GM12878 (cell line): ENCODE measurements around the gene CDCA3. TPM values are rescaled to one million over a fixed set of nuclear protein-coding genes. Genes with fewer than 3 reads are reported as not detected.

ENCODE experiments used
- ATAC-seq: fragments of 200-7000 bp; cut with Tn5 transposase; 3 replicates; pipeline ENCODE4 v1.9.1; 2020; ENCODE audit warnings: mild to moderate bottlenecking, moderate library complexity
- BruUV-seq: library from RNA; stranded (reverse); fragments of 400-500 nt; replicated peaks from 2 replicates; lab custom pipeline; 2021; lab: Mats Ljungman, UMichigan
- CTCF ChIA-PET: fragments of 300-600 bp; sonication (Branson Sonifier 250); formaldehyde crosslinking; extraction: SDS; loops from one replicate; lab custom pipeline; 2021; ENCODE audit warnings: inconsistent platforms; lab: Yijun Ruan, JAX
- POLR2A ChIA-PET: fragments of 350-600 bp; formaldehyde crosslinking; extraction: SDS; loops from one replicate; lab custom pipeline; 2021; ENCODE audit warnings: inconsistent platforms; lab: Charles Lee
- RAD21 ChIA-PET: fragments of 300-600 bp; sonication (Branson Sonifier 250); formaldehyde crosslinking; loops from one replicate; lab custom pipeline; 2023; ENCODE audit warnings: antibody characterized with exemption; ENCODE audit not compliant: unreplicated experiment; lab: Charles Lee
- SMC1A ChIA-PET: fragments of 300-600 bp; sonication (Branson Sonifier 250); formaldehyde crosslinking; loops from one replicate; lab custom pipeline; 2023; ENCODE audit not compliant: unreplicated experiment, uncharacterized antibody; lab: Charles Lee
- DNase-seq: peaks from one replicate; pipeline ENCODE4 v3.0.0-alpha.2; 2011; ENCODE audit warnings: low read depth, low spot score
- FAIRE-seq: peaks from 3 replicates; lab custom pipeline; 2011; peaks lifted over from hg19 to GRCh38; lab: Jason Lieb, UNC
- H2AFZ ChIP-seq: 2 replicates; pipeline ENCODE4 v1.6.0; 2011; ENCODE audit warnings: low read depth, low read length, control low read depth; ENCODE audit not compliant: control insufficient read depth
- H3K27ac ChIP-seq: 2 replicates; pipeline ENCODE4 v1.5.1; 2011; ENCODE audit warnings: control low read depth; ENCODE audit not compliant: control insufficient read depth, insufficient read depth
- H3K27me3 ChIP-seq, 2 experiments: replicated peaks in 1 of 2; 2 replicates each; pipeline versions ENCODE4 v1.6.0 to v1.6.1; 2011; ENCODE audit warnings: low read length in 1 of 2; ENCODE audit not compliant: control insufficient read depth in 2 of 2, insufficient read depth in 2 of 2
- H3K36me3 ChIP-seq, 2 experiments: 2 replicates each; pipeline ENCODE4 v1.5.1; 2011; ENCODE audit warnings: low read length in 1 of 2; ENCODE audit not compliant: control insufficient read depth in 2 of 2, insufficient read depth in 2 of 2
- H3K4me1 ChIP-seq: 2 replicates; pipeline ENCODE4 v1.6.1; 2011; ENCODE audit warnings: mild to moderate bottlenecking, low read length, moderate library complexity, mixed read lengths; ENCODE audit not compliant: control insufficient read depth, insufficient read depth
- H3K4me2 ChIP-seq: 2 replicates; pipeline ENCODE4 v1.6.0; 2011; ENCODE audit warnings: control low read depth; ENCODE audit not compliant: control insufficient read depth, insufficient read depth
- H3K4me3 ChIP-seq: fragments of 200-600 bp; sonication (generic); 2 replicates; pipeline ENCODE4 v1.5.1; 2016
- H3K79me2 ChIP-seq: 2 replicates; pipeline ENCODE4 v1.6.0; 2011; ENCODE audit warnings: low read length; ENCODE audit not compliant: control insufficient read depth, insufficient read depth
- H3K9ac ChIP-seq: 2 replicates; pipeline ENCODE4 v1.8.0; 2011; ENCODE audit warnings: low read length, control low read depth, mixed read lengths; ENCODE audit not compliant: control insufficient read depth, insufficient read depth
- H3K9me3 ChIP-seq: replicated peaks from 3 replicates; pipeline ENCODE4 v1.5.1; 2011; ENCODE audit warnings: mild to moderate bottlenecking, low read length; ENCODE audit not compliant: control insufficient read depth, insufficient read depth
- H4K20me1 ChIP-seq: 2 replicates; pipeline ENCODE4 v1.6.0; 2011; ENCODE audit not compliant: control insufficient read depth, insufficient read depth
- BACH1 ChIP-seq: fragments of 450-650 bp; IDR thresholded peaks from 2 replicates; pipeline ENCODE4 v1.6.1; 2017; ENCODE audit warnings: mild to moderate bottlenecking, borderline replicate concordance
- HCFC1 ChIP-seq: fragments of 150-350 bp; IDR thresholded peaks from 2 replicates; pipeline ENCODE4 v1.6.1; 2014; ENCODE audit warnings: low read length
- JUND ChIP-seq: IDR thresholded peaks from 2 replicates; pipeline ENCODE4 v1.6.1; 2012; ENCODE audit warnings: low read depth, mild to moderate bottlenecking, low read length, improper control_type of control experiment, moderate library complexity
- KAT2A ChIP-seq: conservative IDR thresholded peaks from 2 replicates; pipeline ENCODE4 v1.6.1; 2011; ENCODE audit warnings: low read depth, low read length; ENCODE audit not compliant: control insufficient read depth
- LARP7 ChIP-seq: fragments of 450-650 bp; IDR thresholded peaks from 2 replicates; pipeline ENCODE4 v1.6.1; 2017; ENCODE audit warnings: mild to moderate bottlenecking
- MTA3 ChIP-seq: IDR thresholded peaks from 2 replicates; pipeline ENCODE4 v1.6.1; 2012; ENCODE audit warnings: low read length, inconsistent platforms, borderline replicate concordance
- NFYB ChIP-seq: IDR thresholded peaks from 2 replicates; pipeline ENCODE4 v1.6.1; 2011; ENCODE audit warnings: low read depth, mild to moderate bottlenecking, low read length, improper control_type of control experiment, moderate library complexity; ENCODE audit not compliant: insufficient read depth
- NR2F1 ChIP-seq: fragments of 450-650 bp; conservative IDR thresholded peaks from 2 replicates; pipeline ENCODE4 v1.6.1; 2017; ENCODE audit warnings: mild to moderate bottlenecking
- PAX5 ChIP-seq: IDR thresholded peaks from 2 replicates; pipeline ENCODE4 v1.6.1; 2011; ENCODE audit warnings: low read depth, low read length, borderline replicate concordance
- POU2F2 ChIP-seq: IDR thresholded peaks from 3 replicates; pipeline ENCODE4 v1.6.1; 2011; ENCODE audit warnings: low read depth, mild to moderate bottlenecking, low read length, borderline replicate concordance
- SIN3A ChIP-seq: IDR thresholded peaks from 2 replicates; pipeline ENCODE4 v1.6.1; 2012; ENCODE audit warnings: low read depth, low read length, improper control_type of control experiment
- STAT3 ChIP-seq: IDR thresholded peaks from 2 replicates; pipeline ENCODE4 v1.6.1; 2011; ENCODE audit warnings: low read depth, low read length, improper control_type of control experiment
- TAF1 ChIP-seq: IDR thresholded peaks from 2 replicates; pipeline ENCODE4 v1.6.1; 2011; ENCODE audit warnings: mild to moderate bottlenecking, low read depth, low read length, borderline replicate concordance
- ZNF217 ChIP-seq: fragments of 450-650 bp; IDR thresholded peaks from 2 replicates; pipeline ENCODE4 v1.6.1; 2017; ENCODE audit warnings: antibody characterized with exemption, mild to moderate bottlenecking
- ZNF274 ChIP-seq: IDR thresholded peaks from one replicate; pipeline ENCODE4 v1.8.0; 2011; ENCODE audit not compliant: insufficient read length, insufficient read depth
- WGBS: methylation state at CpG from one replicate; pipeline ENCODE4 v1.1.6; 2016; ENCODE audit warnings: low lambda C conversion rate; ENCODE audit not compliant: insufficient replicate concordance, insufficient coverage; ENCODE audit errors: missing lambda C conversion rate; 5-methylcytosine and 5-hydroxymethylcytosine counted together
- in situ Hi-C: fragments of 300-500 bp; cut with MboI; formaldehyde crosslinking; loops from 9 replicates; pipeline ENCODE4 v1.14.3; 2018; ENCODE audit warnings: mixed read lengths
- intact Hi-C: fragments of 100-400 bp; cut with micrococcal nuclease; formaldehyde crosslinking; loops from one replicate; pipeline ENCODE4 v1.14.2; 2022; ENCODE audit not compliant: unreplicated experiment
- polyA plus RNA-seq, 11 experiments: library from polyadenylated mRNA; depleted of rRNA in 4 of 11; unstranded in 6 of 11; stranded (reverse) in 5 of 11; fragments of >200 nt; fragmentation: Nextera tagmentation in 4 of 11; fragmentation: Illumina TruSeq in 1 of 11; extraction: Ambion mirVana in 4 of 11; extraction: Trizol in 1 of 11; gene quantifications; 1 replicate in 1 of 11; 2 replicates in 10 of 11; pipeline versions ENCODE4 v1.2.1 to v1.2.3, GENCODE V29; 2011 to 2016; ENCODE audit warnings: inconsistent platforms in 2 of 11, missing spikeins in 2 of 11, low read depth in 1 of 11
- total RNA-seq, 4 experiments: library from RNA; depleted of rRNA in 3 of 4; stranded (reverse); fragments of >200 nt in 3 of 4; fragmentation: Illumina TruSeq in 1 of 4; extraction: Trizol in 1 of 4; gene quantifications; 2 replicates each; pipeline versions ENCODE4 v1.2.1 to v1.2.3, GENCODE V29; 2013 to 2021
- TF ChIP-seq, protein P1 (sequence below): fragments of 450-650 bp; IDR thresholded peaks from 2 replicates; pipeline ENCODE4 v1.6.1; 2018; ENCODE audit warnings: mild to moderate bottlenecking, low read depth, moderate library complexity; ENCODE audit not compliant: partially characterized antibody
- TF ChIP-seq, protein P2 (sequence below): IDR thresholded peaks from 2 replicates; pipeline ENCODE4 v1.6.1; 2012; ENCODE audit warnings: low read length, inconsistent platforms

The CDCA3 gene
- total and polyA plus RNA-seq, 10 of the 15 experiments (the other 5 are each of a cell fraction or from before 2014, with no cell fraction given): 34.5 to 148 (median 97.4) TPM

DNA sequence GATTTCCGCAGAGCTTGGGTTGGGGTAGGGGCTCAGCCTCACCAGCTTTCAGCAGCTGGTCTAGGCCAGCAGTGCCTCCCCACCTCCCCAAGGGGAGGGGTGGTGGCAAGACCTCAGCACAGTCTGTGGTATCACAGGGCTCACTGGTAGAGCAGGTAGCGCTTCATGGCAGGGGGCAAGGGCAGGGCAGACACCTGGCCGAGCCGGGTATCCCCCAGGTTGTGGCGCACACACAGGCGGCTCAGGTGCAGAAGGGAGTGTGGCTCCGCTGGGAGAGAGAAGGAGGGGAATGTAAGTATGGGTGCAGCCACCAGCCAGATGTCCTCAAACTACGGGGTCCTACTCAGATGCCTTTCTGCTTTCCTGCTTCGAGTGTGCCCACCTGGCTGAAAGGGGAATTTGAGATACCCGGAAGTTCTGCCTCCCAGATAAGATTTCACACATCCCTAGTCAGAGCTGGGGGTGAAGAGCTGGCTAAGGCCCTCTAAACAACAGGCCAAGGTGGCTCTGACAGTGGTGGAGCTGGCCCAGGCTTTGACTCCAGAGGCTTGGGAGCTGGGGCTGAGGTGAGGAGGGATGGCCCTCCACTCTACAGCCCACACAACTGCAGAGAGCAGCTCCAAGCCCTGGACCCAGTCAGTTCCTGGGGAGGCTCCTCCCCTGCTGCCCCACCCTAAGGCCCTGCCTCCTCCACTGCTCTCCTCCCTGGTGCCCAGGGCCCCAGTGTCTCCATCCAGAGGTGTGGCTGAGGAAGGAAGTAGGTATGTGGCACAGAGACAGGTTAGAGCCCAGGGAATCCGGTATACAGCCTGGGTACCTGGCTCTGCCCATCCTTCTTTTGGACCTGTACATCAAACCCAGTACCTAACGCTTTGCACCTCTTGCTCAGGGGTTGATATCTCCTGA is 20.2 kb upstream of the CDCA3 start:
- in situ Hi-C loops (no loop called here), intact Hi-C loops (no loop called here)
- CTCF ChIA-PET: interaction anchor here (0.7 to 9.5 kb wide), 20 partner anchors 10 to 241 kb away, joined by 3 to 173 read pairs (median 10); partner anchors contain the start of genes C1R, CDCA3, COPS7A and ENO2
- SMC1A ChIA-PET: interaction anchor here (1.2 to 4.5 kb wide), 4 partner anchors 19 to 118 kb away, joined by 3 to 41 read pairs (median 20); partner anchors contain the start of genes C12orf57, CDCA3, MLF2 and RNU7-1
- no peaks in the 10 kb centered on the region for H3K27me3 ChIP-seq
- peak overlapping the region; percentile 35; the same call in 1 of the 2 replicates for H3K4me3 ChIP-seq
- RAD21 ChIA-PET: interaction anchor here (1.1 to 5.3 kb wide), 6 partner anchors 19 to 118 kb away, joined by 3 to 41 read pairs (median 7); partner anchors contain the start of genes CDCA3, LRRC23, MLF2 and USP5
- peak overlapping the region; percentile 100 for H3K4me2 ChIP-seq
- no peak overlapping the region for H2AFZ ChIP-seq
- 55% methylated on average over 12 of the region's 12 CpGs for WGBS
- no peak overlapping the region; the same call in 1 of the 2 replicates for H3K27ac ChIP-seq
- BruUV-seq: no TSS peak
- H3K36me3 ChIP-seq: peaks cover 20 to 28% of the 10 kb centered on the region in 2 experiments
- H3K9ac ChIP-seq: peak overlapping the region; percentile 22; the same call in 1 of the 2 replicates
- ATAC-seq (peak; percentile 6), DNase-seq (no peak), FAIRE-seq (no peak)
- POLR2A ChIA-PET: interaction anchor here (0.6 to 5.0 kb wide), 6 partner anchors 10 to 259 kb away, joined by 3 to 52 read pairs (median 4); partner anchors contain the start of genes CDCA3 and USP5
- no peaks in the 10 kb centered on the region for H3K9me3 ChIP-seq
- H3K4me1 ChIP-seq: peaks cover 35% of the 10 kb centered on the region
- peaks cover 16% of the 10 kb centered on the region for H4K20me1 ChIP-seq
- peaks cover 42% of the 10 kb centered on the region for H3K79me2 ChIP-seq
- TF ChIP-seq POU2F2: peak; percentile 14; the same call in 1 of the 3 replicates
- TF ChIP-seq NR2F1: no peak
- TF ChIP-seq, protein P1, sequence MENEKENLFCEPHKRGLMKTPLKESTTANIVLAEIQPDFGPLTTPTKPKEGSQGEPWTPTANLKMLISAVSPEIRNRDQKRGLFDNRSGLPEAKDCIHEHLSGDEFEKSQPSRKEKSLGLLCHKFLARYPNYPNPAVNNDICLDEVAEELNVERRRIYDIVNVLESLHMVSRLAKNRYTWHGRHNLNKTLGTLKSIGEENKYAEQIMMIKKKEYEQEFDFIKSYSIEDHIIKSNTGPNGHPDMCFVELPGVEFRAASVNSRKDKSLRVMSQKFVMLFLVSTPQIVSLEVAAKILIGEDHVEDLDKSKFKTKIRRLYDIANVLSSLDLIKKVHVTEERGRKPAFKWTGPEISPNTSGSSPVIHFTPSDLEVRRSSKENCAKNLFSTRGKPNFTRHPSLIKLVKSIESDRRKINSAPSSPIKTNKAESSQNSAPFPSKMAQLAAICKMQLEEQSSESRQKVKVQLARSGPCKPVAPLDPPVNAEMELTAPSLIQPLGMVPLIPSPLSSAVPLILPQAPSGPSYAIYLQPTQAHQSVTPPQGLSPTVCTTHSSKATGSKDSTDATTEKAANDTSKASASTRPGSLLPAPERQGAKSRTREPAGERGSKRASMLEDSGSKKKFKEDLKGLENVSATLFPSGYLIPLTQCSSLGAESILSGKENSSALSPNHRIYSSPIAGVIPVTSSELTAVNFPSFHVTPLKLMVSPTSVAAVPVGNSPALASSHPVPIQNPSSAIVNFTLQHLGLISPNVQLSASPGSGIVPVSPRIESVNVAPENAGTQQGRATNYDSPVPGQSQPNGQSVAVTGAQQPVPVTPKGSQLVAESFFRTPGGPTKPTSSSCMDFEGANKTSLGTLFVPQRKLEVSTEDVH: peak; percentile 17
- TF ChIP-seq TAF1: no peak
- no peak for TF ChIP-seq PAX5
- no peak for TF ChIP-seq NFYB
- no peak for TF ChIP-seq KAT2A
- no peak for TF ChIP-seq ZNF274
- TF ChIP-seq JUND: no peak
- peak; percentile 42; the same call in 1 of the 2 replicates for TF ChIP-seq BACH1
- TF ChIP-seq SIN3A: no peak
- TF ChIP-seq HCFC1: no peak
- TF ChIP-seq LARP7: no peak
- no peak; the same call in 1 of the 2 replicates for TF ChIP-seq MTA3
- no peak for TF ChIP-seq ZNF217
- no peak for TF ChIP-seq STAT3
- TF ChIP-seq, protein P2, sequence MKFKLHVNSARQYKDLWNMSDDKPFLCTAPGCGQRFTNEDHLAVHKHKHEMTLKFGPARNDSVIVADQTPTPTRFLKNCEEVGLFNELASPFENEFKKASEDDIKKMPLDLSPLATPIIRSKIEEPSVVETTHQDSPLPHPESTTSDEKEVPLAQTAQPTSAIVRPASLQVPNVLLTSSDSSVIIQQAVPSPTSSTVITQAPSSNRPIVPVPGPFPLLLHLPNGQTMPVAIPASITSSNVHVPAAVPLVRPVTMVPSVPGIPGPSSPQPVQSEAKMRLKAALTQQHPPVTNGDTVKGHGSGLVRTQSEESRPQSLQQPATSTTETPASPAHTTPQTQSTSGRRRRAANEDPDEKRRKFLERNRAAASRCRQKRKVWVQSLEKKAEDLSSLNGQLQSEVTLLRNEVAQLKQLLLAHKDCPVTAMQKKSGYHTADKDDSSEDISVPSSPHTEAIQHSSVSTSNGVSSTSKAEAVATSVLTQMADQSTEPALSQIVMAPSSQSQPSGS: no peak
